Prostate gland (tissue), 2 donors: ENCODE measurements around the gene PALLD.

Experiments
- POLR2A ChIP-seq: fragments of 450-650 bp; IDR thresholded peaks from one replicate; pipeline ENCODE4 v1.6.1; 2016; ENCODE audit warnings: antibody characterized with exemption, mild to moderate bottlenecking
- POLR2AphosphoS5 ChIP-seq: sonication (generic); formaldehyde crosslinking; IDR thresholded peaks from one replicate; pipeline ENCODE4 v1.6.1; 2017; ENCODE audit warnings: antibody characterized with exemption
- TF ChIP-seq, protein P1 (sequence below), 4 experiments: fragments of 200-600 bp in 2 of 4; fragments of 450-650 bp in 2 of 4; sonication (generic) in 2 of 4; IDR thresholded peaks; 1 replicate in 3 of 4; 2 replicates in 1 of 4; pipeline ENCODE4 v1.5.1; 2016 to 2019; ENCODE audit warnings: antibody characterized with exemption in 4 of 4, mild to moderate bottlenecking in 2 of 4, moderate library complexity in 2 of 4

DNA sequence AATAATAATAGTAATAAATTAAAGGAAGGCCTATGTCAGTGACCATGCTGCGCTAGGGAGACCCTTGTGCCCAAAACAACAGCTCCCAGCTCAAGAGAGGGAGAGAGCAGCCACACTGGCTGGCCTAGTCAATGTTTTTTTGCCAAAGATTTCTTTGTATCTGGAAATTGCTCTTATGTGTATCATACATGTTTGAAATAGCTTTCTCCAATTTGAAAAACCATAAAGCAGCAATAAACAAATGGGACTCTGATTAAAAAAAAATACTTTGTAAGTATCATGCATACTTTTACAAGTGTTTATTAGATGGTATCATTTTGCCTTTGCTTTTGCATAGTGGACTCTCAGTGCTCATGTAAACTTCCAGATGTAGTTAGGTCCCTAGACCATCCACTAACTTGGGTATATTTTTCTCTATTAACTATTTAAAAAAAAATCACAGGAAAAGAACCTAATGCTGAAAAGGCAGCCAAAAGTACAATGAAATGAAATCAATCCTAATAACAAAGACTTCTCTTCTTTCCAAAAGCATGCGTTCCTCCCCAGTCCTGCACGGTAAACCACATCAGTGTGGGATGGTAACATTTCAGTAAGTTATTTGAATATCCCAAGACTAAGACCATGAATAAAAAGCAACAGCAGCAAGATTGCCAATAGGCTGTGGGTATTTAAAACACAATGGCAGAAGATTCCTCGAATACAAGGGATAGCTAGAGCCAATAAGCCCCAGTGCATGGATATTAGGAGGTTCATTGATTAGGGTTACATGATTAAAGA is 117.6 kb downstream of the PALLD start:
- TF ChIP-seq, protein P1, sequence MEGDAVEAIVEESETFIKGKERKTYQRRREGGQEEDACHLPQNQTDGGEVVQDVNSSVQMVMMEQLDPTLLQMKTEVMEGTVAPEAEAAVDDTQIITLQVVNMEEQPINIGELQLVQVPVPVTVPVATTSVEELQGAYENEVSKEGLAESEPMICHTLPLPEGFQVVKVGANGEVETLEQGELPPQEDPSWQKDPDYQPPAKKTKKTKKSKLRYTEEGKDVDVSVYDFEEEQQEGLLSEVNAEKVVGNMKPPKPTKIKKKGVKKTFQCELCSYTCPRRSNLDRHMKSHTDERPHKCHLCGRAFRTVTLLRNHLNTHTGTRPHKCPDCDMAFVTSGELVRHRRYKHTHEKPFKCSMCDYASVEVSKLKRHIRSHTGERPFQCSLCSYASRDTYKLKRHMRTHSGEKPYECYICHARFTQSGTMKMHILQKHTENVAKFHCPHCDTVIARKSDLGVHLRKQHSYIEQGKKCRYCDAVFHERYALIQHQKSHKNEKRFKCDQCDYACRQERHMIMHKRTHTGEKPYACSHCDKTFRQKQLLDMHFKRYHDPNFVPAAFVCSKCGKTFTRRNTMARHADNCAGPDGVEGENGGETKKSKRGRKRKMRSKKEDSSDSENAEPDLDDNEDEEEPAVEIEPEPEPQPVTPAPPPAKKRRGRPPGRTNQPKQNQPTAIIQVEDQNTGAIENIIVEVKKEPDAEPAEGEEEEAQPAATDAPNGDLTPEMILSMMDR (IDR thresholded peaks at IDR 0.05): no peak
- TF ChIP-seq POLR2A (no peak), POLR2AphosphoS5 (no peak)
